Fibroblast of mammary gland (primary cell): ENCODE results near the gene GLRA2.
"Not testable (repeated sequence)": the region's sequence is repeated elsewhere in the genome, so short reads cannot be mapped to it uniquely, and the experiment has no call there.

ENCODE experiments used
- DNase-seq: peaks from one replicate; pipeline ENCODE4 v3.0.0-alpha.2; 2010; ENCODE audit warnings: low read depth
- H3K4me3 ChIP-seq: 2 replicates; pipeline ENCODE4 v1.5.1; 2011; ENCODE audit warnings: low read depth, mild to moderate bottlenecking, low read length, moderate library complexity; ENCODE audit not compliant: control insufficient read depth
- TF ChIP-seq, protein P1 (sequence below): conservative IDR thresholded peaks from 2 replicates; pipeline ENCODE4 v1.5.1; 2011; ENCODE audit warnings: low read depth, low read length, inconsistent platforms; ENCODE audit not compliant: control insufficient read depth, insufficient read depth

Gene GLRA2

DNA sequence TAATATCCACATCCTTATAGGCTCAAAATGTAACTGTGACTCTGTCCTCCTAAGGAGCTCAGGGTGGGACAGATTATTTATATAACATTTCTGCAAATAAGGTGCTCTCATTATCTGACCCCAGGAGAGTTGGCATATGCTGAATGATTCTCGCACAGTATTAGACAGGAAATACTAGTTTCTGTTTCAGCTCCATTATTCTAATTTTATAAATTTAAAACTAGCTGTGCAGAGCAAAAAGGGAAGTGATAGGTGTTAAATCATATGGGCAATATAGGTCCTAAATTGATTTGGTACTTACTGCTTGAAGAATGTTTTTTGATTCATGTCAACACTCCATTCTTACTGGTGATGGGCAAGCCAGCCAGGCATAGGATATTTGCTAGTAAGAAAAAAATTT is 141.5 kb downstream of the GLRA2 start:
- no peak overlapping the region for H3K4me3 ChIP-seq
- TF ChIP-seq, protein P1, sequence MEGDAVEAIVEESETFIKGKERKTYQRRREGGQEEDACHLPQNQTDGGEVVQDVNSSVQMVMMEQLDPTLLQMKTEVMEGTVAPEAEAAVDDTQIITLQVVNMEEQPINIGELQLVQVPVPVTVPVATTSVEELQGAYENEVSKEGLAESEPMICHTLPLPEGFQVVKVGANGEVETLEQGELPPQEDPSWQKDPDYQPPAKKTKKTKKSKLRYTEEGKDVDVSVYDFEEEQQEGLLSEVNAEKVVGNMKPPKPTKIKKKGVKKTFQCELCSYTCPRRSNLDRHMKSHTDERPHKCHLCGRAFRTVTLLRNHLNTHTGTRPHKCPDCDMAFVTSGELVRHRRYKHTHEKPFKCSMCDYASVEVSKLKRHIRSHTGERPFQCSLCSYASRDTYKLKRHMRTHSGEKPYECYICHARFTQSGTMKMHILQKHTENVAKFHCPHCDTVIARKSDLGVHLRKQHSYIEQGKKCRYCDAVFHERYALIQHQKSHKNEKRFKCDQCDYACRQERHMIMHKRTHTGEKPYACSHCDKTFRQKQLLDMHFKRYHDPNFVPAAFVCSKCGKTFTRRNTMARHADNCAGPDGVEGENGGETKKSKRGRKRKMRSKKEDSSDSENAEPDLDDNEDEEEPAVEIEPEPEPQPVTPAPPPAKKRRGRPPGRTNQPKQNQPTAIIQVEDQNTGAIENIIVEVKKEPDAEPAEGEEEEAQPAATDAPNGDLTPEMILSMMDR = no peak
- no peak for DNase-seq

DNA sequence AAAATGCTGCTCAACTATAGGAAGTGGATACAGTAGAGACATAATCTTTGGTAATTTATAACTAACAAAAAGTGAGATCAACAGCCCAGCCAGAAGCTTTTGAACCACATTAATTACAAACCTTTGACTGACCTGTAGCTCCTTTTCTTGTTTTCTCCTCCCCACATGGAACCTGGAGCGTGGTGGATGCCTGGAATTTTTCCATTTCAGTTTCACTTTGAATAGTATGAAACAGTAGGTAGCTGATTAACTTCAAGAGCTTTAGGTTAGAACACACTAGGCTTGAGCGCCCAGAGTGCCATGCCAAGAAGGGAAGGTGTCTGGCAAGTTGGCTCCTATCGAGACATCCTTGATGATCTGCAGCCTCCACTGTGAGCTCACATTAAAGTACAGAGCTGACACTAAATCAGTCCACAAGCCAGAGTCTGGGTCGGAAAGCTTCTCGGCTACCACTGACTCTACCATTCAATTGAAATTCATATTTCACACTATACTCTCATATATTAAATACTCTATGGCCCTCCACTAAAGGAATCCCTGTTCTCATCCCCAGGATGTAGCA is 143.4 kb downstream of the GLRA2 start:
- DNase-seq = no peak
- TF ChIP-seq, protein P1 = no peak
- no peak overlapping the region for H3K4me3 ChIP-seq

DNA sequence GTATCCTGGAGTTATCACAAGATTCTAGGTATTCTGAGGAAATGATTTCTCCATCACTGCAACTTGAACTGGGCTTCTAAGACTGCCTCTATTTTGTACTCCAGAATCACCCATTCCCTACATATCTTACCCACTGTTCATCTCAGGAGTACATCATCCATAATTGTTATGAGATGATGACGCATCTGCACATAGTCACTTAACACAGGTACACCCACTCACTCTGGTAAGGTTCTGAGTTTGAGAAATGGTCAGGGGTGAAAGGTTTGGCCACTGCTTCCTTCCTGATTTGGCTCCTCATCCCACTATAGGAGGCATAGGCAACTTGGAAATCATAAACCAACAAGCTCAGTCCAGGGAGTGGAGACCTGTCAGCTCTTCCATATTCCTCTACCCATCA is 143.9 kb downstream of the GLRA2 start:
- no peak overlapping the region for H3K4me3 ChIP-seq
- peak; percentile 33 for DNase-seq
- TF ChIP-seq, protein P1 = no peak

GRCh38 chrX:14673764-14674163 is 144.4 kb downstream of the GLRA2 start:
- peak; percentile 91 for DNase-seq
- TF ChIP-seq, protein P1 = no peak
- H3K4me3 ChIP-seq = no peak overlapping the region

- DNase-seq = no peak
- no peak overlapping the region for H3K4me3 ChIP-seq
- TF ChIP-seq, protein P1 = no peak
Observed at GRCh38 chrX:14675500-14675899, 146.2 kb downstream of the GLRA2 start.

DNA sequence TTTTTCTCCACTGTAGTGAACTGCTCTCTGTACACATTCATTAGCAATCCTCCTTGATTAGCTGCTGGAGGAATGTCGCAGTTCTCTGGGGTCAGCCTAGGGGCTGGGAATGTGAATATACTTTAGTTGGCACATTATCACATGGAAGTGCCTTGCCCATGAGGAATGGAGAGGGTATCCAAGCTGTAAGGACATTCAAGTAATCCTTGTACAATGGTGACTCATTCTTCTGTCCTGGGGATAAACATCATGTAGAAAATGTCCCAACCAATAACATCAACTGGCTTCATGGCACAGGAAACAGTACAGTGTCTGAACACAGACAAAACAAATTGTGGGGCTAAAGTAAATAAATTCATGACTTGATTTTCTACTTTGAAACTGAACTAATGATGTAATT is 147.1 kb downstream of the GLRA2 start:
- TF ChIP-seq, protein P1 = no peak

GRCh38 chrX:14688331-14688730 is 159.0 kb downstream of the GLRA2 start:
- not testable (repeated sequence) for DNase-seq, H3K4me3 ChIP-seq

More for the DNA sequence above, 147.1 kb downstream of the GLRA2 start:
- no peak overlapping the region for H3K4me3 ChIP-seq
- DNase-seq = peak; percentile 17

DNA sequence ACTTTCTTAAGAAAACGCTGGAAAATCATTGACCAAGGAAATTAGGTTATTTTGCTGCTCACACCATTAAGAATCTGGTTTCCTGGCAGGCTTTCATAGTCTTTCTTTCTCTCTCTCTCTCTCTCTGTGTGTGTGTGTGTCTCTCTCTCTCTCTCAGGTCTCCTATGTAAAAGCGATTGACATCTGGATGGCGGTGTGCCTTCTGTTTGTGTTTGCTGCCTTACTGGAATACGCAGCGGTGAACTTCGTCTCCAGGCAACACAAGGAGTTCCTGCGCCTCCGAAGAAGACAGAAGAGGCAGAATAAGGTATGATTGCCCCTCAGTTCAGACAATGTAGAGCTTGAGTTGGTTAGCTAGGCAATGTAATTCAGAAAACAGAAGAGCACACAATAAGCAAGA is 161.2 kb downstream of the GLRA2 start:
- DNase-seq = no peak
- TF ChIP-seq, protein P1 = no peak
- no peak overlapping the region for H3K4me3 ChIP-seq
